ENCODE measurements around the gene GRAP2.
"Not testable (repeated sequence)": the region's sequence is repeated elsewhere in the genome, so short reads cannot be mapped to it uniquely, and the experiment has no call there.

Gene GRAP2

DNA sequence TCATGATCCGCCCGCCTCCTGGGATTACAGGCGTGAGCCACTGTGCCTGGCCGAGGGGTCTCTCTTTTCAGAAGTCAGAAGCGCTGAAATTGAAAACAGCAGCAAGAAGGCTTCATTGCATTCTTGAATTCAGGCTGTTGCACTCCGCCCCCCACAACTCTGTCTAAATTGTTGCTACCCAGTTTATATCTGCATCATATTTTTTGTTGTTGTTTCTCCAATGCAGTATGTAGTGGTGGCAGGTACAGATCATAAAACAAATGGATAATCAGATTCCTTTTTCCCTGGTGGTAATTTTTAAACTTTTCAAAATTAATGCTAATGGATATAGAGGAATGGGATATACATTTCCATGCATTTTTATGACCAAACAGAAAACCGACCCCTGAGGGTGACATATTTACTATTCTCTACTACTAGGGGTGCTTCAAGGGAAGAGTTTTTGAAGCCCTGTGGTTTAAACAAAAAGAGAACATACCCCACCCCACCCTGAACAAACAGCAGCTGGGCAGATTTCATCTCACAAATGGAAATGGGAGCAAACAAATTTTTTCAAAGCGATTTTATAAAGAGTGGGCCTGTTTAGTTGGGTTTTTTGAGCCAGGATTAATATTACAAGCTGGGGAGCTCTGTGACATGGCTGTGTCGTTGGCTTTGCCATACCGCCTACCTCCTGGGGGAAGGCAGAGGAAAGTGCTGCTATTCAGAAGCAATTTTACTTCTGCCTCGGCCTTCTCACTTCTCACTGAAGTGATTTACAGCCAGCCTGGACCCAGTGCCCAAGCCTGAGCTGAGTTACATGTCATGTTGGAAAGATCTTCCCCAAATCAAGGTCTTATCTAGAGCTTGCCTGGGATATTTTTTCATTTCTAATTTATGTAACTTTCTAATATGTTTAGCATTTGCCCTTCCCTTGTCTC is 43.3 kb downstream of the GRAP2 start:
- DNase-seq (ENCODE audit: low read depth in 2 of 2): no peak

DNA sequence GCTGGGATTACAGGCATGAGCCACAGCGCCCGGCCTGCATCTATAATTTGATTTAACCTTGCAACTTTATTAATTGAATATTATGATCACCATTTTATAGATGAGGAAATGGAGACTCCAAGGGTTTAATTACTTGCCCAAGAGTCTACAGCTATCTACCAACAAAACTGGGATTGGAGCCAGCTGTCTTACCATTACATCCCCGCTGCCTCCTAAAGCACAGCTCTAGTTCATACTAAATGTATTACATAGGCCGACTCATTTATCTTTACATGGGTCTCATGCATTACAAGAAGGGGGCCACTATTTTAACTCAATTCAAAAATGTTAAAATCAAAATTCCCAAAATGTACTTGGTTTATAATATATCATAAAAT is 45.2 kb downstream of the GRAP2 start:
- no peak for DNase-seq (ENCODE audit: low read depth in 2 of 2)

DNA sequence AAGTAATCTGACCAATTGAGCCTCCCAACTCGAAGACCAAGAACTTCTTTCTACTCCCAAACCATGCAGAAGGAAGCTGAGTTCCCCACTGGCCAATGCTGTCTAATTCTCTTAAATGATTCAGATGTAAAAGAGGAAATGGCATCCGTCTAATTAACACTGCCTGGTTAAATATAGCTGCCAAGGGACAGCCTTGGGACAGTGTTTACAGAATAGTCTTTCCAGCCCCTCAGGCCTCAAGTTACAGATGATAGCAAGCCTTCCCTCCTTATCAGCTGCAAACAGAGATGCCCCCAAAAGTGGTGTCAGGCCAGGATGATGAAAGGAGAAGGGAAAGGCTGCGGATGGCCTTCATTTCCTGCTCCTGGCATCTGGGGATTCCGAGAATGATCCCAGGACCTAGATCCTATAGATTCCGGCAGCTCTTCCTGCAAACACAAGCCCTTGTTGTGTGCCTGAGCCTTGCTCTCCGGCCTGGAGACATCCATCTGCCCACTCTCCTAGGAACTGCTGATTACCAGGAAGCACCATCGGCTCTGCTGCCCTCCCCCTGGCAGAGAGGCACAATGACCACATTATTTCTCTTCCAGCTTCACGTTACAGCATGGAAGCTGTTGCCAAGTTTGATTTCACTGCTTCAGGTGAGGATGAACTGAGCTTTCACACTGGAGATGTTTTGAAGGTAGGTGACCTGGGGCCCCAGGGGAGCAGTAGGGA is 45.8 kb downstream of the GRAP2 start:
- no peak for DNase-seq (ENCODE audit: low read depth in 2 of 2)

DNA sequence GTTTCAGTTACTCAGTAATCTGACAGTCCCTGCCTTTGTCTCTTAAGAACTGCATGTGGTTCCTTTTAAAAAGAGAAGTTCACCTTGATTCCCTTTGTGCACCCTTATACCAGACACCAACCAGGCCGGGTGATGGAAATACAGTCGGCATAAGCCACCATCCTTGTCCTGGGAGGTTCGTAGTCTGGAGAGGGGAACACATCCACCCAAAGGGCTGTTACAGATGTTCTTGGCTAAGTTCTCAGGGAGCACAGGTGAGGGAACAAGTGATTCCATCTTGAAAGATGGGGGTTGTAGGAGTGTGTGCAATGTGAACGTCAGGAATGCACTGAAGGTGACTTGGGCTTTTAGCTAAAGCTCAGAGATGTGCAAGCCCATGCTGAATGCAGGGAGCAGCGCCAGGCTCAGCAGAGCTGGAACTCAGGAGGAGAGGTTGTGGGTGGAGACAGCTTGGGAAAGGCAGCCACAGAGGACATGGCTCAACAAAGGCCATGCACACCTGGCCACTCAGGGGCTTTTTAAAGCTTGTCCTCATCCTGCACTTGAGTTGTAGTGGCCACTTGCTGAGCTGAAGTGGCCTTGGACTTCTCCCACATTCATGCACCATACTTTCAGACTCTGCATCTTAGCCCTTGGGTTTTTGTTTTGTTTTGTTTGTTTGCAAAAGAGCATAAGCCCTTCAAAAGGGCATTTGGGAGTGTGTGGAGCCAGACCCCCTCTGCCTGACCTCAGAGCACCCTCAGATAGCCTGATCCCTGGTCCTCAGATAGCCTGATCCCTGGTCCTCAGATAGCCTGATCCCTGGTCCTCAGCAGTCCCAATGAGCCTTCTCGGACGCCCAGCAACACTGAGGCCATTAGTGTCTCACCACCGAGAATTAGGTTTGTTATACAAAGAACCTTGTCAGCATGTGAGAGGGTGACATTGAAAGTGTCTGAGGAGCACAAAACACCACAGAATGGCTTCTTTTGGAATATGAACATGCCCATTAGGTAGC is 46.6 kb downstream of the GRAP2 start:
- no peak for DNase-seq (ENCODE audit: low read depth in 2 of 2)

DNA sequence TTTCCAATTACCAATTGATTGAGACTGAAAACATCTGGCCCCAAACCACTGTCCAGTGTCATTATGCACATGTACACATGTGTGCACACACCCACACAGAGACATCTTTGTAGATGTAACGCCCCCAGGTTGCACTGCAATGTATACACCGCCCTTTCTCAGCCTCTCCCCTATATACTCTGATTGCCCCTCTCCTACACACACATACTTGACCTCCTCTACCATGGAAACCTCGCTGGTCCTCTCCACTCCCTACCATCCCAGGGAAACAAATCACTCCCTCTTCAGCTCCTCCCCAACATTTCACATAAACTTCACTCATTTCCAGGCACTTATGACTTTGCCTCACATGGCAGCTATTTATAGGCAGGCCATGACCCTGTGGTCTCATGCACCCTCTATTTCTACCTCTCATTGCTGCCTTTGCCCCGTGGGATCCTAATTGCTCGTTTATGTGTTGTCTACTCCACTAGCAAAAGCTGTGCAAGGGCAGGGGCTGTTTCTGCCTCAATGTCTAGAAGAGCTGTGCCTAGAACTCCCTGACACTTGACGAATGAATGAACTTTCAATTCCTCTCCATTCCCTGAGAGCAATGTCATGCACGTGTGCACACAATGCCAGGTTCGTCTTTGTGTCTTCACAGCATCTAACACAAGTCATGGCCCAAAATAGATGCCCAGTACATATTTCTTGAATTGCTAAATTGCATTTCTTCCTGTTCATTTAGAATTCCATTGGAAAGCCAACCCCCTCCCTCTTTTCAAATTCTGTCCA is 49.3 kb downstream of the GRAP2 start:
- no peak for DNase-seq (ENCODE audit: low read depth in 2 of 2)

DNA sequence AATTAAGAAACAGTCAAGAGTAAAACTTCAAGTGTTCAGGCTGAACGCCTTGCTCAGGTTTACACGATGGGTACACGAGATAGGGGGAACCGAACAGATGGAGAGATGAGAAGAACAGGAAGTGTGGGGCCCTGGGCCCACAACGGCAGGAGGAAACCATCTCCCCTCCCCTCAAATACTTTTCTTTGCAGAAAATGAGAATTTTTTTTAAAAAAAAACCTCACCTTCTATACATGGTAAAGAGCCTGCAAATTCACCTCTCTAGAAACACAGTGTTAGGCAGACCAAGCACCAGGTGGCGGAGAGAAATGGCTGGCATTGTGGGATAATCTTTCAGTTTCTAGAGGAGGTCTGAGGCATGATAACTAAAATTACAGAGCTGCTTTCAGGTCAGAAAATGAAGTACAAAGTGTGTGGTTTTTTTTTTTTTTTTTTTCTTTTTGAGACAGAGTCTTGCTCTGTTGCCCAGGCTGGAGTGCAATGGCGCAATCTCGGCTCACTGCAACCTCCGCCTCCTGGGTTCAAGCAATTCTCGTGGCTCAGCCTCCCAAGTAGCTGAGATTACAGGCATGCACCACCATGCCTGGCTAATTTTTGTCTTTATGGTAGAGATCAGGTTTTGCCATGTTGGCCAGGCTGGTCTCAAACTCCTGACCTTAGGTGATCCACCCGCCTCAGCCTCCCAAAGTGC is 50.9 kb downstream of the GRAP2 start:
- not testable (repeated sequence) for DNase-seq (ENCODE audit: low read depth in 2 of 2)

DNA sequence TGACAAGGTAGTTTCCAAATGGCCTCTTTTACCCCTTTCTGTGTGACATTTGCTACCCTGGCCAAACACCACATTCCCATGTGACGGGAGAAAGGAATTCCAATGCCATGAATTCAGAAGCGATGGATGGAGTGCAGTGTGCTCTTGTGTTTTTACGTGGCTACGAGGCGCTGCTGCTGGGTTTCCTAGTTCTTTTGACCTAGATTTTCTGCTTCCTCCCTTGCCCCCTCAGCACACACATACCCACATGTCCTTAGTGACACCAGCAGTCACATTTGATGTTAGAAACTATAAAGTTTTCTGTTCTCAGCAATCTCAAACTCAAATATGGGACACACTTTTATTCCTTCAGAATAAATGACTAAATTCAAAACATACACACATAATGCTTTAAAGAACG is 51.5 kb downstream of the GRAP2 start:
- no peak for DNase-seq (ENCODE audit: low read depth in 2 of 2)

DNA sequence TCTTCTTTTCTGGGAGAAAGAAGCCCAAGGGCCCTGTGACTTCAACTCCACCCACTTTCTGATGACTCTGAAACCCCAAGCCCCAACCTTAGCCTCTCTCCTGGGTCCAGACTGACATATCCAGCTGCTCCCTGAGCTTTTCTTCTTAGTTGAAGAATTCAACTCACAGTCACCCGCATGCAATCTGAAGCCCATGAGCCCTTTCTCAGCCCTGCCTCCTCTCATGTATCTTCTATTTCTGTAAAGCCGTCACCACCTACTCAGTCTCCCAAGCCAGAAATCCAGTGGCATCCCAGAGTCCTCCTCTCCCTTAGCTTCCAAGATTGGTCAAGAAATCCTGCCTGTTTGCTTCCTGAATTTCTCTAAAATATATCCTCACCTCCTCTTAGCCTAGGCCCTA is 52.2 kb downstream of the GRAP2 start:
- DNase-seq (ENCODE audit: low read depth in 2 of 2): no peak

DNA sequence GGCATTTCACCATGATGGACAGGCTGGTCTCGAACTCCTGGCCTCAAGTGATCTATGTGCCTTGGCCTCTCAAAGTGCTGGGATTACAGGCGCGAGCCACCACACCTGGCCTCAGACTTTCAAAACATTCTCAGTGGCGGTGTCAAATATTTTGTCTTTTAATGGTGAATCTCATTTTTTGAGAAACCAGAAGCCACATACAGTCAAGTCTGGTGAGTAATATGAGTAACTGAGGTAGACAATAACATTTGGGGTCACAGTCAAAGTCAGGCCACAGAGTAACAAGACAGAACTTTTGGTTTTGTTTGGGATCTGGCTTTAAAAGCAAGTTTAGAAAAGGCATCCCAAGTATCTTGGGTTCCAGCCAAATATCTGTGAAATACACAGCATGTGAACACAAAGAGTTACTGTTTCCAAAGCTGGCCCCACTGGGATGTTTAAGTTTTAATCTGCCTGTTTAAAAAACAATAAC is 53.7 kb downstream of the GRAP2 start:
- no peak for DNase-seq (ENCODE audit: low read depth in 2 of 2)

DNA sequence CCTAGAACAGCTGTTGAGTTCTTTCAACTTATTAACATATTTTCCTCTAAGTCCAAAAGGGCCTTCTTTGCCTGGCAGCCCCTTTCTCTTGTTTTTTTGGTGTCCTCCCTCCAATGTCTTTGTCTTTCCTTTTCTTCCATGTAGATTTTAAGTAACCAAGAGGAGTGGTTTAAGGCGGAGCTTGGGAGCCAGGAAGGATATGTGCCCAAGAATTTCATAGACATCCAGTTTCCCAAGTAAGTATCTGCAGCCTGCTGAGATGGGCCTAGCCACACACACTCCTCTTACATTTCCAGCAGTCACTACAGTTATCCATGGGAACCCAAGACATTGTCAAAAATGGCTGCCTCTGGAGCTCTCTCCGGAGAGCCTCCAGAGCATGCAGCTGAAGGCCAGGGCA is 54.8 kb downstream of the GRAP2 start:
- no peak for DNase-seq (ENCODE audit: low read depth in 2 of 2)

DNA sequence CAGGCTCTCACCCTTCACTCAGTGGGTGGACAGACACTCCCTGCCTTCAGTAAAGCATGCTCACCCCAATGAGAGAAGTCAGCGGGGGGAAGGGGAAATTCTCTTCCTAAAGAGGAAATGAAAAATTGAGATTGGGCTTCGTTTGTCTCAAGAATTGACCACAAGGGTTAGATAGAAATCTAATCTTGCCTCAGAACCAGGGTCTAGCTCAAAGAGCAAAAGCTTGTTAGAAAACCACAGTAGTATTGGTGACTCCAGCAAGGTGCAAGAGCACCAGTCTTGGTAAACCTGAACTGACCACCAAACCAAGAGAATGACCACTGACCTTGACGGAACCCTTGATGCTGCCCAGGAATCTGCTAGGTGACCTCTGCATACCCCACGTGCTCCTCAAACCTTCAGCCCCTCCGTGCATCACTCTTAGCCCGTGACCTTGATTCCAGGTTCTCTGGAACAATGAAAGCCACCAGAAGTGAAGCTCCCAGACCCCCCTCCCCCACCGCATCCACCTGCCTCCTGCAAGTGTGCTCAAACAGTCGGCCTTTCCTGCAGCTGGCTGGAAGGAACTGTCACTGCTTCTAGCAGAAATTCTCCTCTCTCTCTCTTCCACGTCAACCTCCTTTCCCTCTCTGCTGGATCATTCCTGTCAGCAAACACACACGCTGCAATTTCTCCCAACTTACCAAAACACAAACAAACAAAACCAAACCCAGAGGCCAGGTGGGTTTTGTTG is 56.2 kb downstream of the GRAP2 start:
- DNase-seq (ENCODE audit: low read depth in 2 of 2): no peak

DNA sequence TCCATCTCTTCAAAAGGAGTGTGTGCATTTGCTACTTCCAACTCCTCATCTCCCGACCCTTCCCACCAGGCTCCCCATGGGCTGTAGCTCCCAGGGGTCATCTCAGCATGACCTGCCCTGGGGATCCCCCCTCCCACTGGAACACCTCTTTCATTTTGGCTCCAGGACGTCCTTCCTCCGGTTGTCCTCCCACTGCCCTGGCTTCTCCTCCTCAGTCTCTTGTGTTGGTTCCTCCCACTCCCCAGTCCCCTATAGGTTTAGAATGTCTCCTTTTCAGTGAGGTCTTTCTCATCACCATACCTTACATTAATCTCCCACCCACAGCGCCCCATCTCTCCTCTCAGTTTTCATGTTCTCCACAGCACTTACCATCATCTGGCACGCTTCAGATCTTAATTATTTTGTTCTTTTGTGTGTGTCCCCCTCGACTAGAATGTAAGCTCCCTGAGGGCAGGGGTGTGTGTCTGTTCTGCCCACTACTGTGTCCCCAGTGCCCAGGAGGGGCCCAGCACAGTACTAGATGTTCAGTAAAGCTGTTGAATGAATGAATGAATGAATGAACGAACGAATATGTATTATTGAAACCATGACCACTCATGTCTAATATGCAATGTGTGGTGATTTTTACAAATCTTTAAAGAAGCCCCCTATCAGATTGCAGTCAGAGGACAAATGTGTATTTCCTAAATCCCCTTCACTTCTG is 57.3 kb downstream of the GRAP2 start:
- DNase-seq (ENCODE audit: low read depth in 2 of 2): no peak

DNA sequence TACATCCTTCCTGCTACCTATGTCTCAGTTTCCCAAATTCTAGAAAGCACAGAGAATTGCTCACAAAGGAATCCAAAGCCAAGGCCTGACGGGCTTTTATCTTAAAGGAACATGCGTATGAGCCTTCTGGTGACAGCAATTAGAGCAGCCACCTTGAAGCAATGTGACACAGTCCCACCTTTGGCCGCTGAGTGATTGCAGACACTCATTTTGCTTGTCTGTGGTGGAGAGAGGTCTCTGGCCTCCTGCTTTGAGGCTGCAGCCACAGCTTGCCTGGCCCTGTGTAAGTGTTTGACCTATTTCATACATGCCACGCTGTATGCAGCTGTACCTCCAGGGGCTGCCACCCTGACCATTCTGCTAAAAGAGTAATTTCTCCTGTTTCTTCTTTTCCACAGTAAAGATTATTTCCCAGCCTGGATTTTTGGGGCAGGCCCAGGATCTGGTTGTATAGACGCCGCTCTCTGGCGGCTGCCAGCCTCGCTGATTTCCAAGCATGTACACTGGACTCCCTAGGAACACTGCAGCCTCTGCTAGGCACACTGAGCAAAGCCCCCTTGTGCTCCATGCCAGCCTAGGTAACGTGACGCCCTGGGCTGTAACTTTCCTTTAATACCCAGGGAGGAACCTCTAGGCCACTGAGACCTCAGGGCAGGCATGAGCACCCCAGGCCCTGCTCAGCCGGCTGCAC is 58.2 kb downstream of the GRAP2 start:
- DNase-seq (ENCODE audit: low read depth in 2 of 2): no peak

DNA sequence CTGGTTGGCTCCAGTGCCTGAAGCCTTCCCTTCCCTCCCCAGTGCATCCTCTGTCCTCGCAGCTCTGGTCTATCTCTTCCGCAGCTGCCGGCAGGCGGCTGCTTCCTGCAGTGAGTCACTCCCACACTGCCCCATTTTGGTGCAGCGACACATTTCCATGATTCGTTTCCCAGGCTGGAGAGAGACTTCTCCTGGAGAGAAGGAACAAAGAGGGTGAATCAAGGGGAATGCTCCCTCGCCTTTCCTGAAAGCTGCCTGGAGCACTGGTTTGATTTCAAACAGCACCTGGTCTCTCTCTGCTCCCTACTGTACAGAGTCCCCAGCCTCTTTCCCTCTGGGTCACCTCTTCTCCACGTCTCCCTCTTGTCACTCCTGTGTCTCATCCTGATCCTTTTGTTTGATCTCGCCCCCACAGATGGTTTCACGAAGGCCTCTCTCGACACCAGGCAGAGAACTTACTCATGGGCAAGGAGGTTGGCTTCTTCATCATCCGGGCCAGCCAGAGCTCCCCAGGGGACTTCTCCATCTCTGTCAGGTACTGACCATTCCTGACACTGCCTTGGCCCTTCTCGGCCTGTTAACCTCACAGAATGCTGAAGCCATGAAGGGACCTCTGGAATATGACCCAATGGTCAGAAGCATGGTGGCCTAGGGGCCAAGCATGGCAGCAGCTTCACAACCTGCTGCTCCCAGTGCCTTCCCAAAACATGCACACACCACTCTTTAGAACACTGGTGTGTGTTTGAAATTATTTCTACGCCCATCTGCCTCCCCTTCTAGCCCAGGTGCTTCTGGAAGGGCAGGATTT is 59.0 kb downstream of the GRAP2 start, which contains the start of gene TMA7B:
Gene TMA7B, plus strand, starts transcription at position 758 of the 808 bp plus-strand sequence. CDS start 3,978 bp downstream, outside the sequence.
- DNase-seq (ENCODE audit: low read depth in 2 of 2): no peak

DNA sequence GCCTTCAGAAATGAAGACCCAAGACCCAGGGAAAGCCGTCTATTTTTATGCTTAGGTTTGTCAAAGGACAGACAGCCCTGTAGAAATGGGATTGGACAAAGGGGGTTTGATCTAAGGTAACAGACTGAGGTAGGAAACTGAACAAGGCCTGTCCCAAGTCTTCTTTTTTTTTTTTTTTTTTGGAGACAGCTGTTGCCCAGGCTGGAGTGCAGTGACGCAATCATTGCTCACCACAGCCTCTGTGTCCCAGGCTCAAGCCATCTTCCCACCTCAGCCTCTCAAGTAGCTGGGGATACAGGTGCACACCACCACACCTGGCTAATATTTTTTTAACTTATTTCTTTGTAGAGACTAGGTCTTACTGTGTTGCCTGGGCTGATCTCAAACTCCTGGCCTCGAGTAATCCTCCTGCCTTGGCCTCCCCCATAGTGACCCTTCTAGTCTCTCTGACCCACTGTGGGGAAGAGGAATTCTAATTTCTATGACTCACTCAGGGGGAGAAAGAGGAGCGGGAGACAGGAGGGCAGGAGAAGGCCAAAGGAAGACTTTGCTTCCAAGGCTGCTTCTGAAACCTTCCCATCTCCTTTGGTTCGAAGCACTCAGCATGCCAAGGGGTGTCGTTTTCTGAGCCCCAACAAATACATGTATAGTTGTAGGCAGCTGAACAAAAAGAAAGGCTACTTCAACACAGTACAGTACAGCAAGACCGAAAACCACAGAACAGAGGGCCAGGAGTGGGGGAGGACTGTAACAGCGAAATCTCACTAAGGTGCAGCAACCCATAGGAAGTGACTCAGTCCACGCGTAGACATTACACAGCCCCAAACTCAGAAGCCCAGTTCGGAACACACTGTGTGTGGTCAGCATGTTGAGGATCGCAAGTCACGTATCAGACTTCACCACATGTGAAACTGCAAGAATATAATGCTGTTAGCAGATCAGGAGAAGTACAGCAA is 60.2 kb downstream of the GRAP2 start:
- DNase-seq (ENCODE audit: low read depth in 2 of 2): peak; percentile 38 to 71

DNA sequence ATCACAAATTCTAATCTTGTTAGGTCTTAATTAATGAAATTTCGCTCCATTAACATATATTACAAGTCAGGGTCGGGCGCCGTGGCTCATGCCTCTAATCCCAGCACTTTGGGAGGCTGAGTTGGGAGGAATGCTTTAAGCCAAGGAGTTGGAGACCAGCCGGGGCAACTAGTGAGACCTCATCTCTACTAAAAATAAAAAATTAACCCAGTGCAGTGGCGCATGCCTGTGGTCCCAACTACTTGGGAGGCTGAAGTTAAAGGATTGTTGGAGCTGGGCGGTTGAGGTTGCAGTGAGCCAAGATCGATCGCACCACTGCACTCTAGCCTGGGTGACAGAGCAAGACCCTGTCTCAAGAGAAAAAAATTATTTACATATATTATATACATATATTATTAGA is 61.2 kb downstream of the GRAP2 start:
- no peak for DNase-seq (ENCODE audit: low read depth in 2 of 2)

Measured in stimulated activated CD4-positive, alpha-beta T cell treated with anti-CD3 and anti-CD28 coated beads, Interleukin-4, amount 100 ng/mL, for 48 hours (primary cell).